Lower leg skin (tissue), 3 donors: ENCODE data around the gene YBX3.

ENCODE experiments used
- POLR2A ChIP-seq, 2 donors: fragments of 450-650 bp; IDR thresholded peaks; one replicate each; pipeline ENCODE4 v1.6.1; 2016 to 2017; ENCODE audit warnings: antibody characterized with exemption in 2 of 2, mild to moderate bottlenecking in 1 of 2, moderate library complexity in 1 of 2
- TF ChIP-seq, protein P1 (sequence below), 3 donors: fragments of 450-650 bp; IDR thresholded peaks; one replicate each; pipeline ENCODE4 v1.5.1; 2016; ENCODE audit warnings: antibody characterized with exemption in 3 of 3, mild to moderate bottlenecking in 3 of 3, moderate library complexity in 2 of 3

DNA sequence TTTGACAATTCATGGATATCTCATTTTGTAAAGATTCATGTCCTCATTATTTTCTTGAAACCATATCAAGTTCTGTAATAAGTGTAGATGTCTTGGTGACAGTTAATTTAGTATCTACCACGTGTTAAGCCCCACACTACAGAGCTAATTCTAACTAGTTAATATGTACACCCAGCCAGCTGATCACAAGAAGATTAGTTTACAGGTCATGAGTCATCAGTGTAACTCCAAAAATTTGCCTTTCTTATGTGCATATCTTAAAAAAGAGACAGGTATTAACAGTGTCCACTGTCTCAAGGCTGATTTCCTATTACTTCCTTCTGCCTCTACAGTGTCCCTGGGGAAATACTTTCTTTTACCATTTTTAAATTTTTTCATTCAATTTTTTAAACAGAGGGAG lies 13.3 kb upstream of the YBX3 start:
- no peak for TF ChIP-seq POLR2A (IDR thresholded peaks at IDR 0.05)
- TF ChIP-seq, protein P1, sequence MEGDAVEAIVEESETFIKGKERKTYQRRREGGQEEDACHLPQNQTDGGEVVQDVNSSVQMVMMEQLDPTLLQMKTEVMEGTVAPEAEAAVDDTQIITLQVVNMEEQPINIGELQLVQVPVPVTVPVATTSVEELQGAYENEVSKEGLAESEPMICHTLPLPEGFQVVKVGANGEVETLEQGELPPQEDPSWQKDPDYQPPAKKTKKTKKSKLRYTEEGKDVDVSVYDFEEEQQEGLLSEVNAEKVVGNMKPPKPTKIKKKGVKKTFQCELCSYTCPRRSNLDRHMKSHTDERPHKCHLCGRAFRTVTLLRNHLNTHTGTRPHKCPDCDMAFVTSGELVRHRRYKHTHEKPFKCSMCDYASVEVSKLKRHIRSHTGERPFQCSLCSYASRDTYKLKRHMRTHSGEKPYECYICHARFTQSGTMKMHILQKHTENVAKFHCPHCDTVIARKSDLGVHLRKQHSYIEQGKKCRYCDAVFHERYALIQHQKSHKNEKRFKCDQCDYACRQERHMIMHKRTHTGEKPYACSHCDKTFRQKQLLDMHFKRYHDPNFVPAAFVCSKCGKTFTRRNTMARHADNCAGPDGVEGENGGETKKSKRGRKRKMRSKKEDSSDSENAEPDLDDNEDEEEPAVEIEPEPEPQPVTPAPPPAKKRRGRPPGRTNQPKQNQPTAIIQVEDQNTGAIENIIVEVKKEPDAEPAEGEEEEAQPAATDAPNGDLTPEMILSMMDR (IDR thresholded peaks at IDR 0.05) = no peak
